HG02798 (cell line): ENCODE results near the gene OSGEP.

Source experiments
- ATAC-seq: cut with Tn5 transposase; IDR thresholded peaks from one replicate; pipeline ENCODE4 v1.9.1; 2021; ENCODE audit warnings: mild to moderate bottlenecking; ENCODE audit not compliant: unreplicated experiment, poor library complexity

Gene OSGEP

DNA sequence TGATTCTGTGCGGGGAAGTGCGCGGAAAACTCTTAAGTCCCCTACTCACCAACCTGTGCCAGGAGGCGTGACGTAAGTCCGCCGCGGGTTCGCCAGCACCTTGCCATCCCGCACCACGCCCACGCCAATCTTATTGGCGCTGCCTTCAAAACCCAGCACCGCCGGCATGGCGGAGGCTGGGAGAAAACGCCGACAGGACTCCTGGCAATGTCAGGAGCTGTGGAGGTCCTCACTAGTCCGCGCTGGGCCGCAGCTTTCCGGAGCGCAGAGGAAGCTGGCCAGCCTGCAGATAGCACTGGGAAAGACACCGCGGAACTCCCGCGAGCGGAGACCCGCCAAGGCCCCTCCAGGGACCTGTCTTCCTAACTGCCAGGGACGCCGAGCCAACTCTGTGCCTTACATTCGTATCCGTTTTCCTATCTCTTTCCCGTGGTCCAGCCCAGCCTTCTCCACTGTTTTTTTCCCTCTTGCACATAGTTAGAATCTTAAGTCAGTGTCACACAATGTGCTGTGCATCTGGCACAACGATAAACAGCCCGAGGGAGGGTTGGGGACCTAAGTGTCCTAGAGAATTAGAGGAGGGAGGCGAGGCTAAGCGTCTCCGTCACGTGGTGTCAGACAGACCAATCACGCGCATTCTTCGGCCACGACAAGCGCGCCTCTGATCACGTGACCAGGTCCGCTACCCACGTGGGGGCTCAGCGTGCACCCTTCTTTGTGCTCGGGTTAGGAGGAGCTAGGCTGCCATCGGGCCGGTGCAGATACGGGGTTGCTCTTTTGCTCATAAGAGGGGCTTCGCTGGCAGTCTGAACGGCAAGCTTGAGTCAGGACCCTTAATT lies at the start of gene OSGEP, which contains the start of gene APEX1:
Gene OSGEP (minus strand): TSS at position 297 of the 839 bp plus-strand sequence. CDS start 129 bp downstream, at position 168.
Gene APEX1 (plus strand): TSS at position 711 of the 839 bp plus-strand sequence. CDS start 420 bp downstream, outside the sequence.
- peak; percentile 90 for ATAC-seq

DNA sequence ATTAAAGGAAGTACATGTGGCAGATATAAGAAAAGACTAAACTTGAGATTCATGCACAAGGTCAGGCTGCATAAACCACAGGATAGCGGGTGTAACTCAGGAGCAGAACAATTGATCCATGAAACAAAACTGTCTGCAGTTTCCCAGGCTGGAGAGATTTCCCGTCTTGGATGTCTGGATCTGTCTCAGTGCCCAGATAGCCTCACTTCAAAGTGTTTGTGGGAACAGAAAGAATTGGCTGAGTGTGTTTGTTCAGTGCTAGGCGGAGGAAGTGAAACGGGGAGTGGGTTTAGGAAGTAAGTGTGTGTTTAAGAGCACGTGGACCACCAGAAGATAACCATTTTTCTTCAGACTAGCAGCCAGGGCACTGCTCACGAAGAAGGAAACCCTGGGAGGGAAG lies 49.3 kb upstream of the OSGEP start:
- no peak for ATAC-seq

DNA sequence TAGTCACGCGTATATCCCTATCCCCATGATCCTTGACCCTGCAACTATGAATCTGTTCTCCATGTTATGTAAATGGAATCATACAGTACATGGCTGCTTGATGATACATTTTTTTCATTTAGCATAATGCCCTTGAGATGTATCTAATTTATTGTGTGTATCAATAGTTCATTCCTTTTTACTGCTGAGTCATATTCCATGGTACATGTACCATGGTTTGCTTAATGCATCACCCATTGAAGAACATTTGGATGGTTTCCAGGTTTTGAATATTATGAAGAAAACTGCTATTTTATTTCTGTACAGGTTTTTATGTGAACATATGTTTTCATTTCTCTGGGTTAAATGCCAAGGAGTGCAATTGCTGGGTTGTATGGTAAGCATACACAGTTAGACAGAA lies 46.7 kb upstream of the OSGEP start:
- no peak for ATAC-seq

DNA sequence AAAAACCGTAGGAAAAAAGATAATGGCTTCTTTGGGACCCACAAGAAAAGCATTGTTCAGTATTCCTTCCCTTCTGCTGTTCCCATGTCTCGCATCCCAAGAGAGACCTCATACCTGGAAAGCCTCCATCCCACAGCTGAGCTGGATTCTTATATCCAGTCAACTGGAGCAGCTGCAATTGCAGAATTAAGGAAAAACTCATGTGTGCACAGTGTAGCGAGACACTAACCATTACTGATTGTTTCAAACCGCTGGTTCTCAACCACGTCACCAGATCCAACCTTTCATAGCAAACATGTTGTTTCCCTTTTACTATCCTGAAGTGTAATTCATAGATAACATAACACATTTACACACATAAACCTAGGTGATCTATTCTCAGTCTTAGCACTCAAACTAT lies 45.3 kb upstream of the OSGEP start:
- ATAC-seq: no peak

DNA sequence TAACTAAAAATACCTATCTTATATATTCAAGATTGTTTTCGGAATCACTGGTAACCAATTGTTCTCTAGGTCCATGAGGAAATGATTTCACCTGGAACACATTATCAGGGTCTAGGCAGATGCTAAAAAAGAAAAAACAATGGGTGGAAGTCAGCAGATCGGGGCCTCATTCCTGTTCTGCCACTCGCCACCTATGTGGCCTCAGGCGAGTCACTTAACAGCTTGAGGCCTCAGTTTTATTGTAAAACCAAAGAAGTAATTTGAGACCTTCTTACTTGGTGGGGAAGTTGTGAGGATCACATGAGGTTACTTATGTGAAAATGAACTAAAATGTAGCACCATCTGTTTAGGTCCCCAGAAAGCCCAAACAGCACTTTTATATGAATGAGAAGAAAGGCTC lies 44.5 kb upstream of the OSGEP start:
- ATAC-seq: no peak

DNA sequence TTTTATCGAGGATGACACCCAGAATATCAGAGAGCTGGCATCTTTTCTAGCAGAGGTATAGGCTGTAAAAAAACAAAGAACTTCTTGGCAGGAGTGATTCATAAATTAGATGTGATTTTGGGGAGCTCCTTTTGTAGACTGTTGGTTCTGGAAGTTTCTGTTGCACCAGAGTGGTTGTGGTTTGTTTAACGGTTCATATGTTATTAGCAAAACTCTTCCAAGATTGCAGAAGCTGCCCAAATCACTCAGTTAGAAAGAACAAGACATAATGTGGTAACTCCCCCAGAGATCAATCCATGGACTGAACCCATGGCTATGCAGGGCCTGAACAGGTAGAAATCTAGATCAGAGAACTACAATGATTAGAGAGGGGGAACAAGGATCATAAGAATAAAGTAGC lies 44.0 kb upstream of the OSGEP start:
- no peak for ATAC-seq

DNA sequence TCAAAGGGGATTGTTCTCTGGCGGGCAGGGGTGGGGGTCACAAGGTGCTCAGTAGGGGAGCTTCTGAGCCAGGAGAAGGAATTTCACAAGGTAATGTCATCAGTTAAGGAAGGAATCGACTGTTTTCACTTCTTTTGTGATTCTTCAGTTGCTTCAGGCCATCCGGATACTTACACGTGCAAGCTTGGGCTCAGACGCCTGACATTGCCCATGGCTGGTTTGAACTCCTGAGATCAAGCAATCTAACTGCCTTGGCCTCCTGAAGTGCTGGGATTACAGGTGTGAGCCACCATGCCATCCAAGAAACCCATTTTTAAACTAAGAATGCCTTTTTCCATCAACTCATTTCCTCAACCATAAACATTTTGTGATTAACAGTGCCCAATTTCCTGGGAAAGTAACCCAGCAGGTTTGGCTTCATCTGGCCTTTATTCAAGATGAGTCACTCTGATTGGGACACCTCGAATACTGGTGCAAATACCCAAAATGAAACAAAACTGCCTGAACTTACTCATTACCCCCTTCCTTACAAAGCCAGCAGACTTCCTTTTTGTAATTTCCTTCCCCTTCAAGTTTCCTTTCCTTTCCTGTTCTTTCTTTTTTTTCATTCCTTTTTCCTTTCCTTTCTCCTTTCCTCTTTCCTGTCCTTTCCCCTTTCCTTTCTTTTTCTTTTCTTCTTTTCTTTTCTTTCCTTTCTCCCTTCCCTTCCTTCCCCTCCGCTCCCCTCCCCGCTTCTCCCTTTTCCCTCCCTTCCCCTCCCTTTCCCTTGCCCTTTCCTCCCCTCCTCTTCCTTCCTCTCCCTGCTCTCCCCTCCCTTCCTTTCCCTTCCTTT lies 40.5 kb upstream of the OSGEP start:
- no peak for ATAC-seq

DNA sequence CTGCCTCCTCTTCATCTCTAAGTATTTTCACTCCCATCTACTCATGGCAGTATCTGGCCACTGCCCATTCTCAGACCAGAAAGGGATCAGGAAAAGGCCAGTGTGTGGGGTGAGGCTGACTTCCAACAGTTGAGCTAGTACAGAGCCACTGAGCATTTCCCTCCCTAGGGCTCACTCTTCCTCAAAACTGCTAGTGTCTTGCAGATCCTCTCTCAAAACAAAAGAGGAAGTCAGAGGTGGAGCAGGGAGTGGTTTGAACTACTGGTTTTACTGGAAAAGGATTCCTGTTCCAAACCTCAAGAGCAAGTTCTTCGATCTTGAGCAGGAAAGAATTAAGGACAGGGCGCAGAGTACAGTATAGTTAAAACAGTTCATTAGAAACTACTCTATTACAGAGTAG lies 39.0 kb upstream of the OSGEP start:
- no peak for ATAC-seq

DNA sequence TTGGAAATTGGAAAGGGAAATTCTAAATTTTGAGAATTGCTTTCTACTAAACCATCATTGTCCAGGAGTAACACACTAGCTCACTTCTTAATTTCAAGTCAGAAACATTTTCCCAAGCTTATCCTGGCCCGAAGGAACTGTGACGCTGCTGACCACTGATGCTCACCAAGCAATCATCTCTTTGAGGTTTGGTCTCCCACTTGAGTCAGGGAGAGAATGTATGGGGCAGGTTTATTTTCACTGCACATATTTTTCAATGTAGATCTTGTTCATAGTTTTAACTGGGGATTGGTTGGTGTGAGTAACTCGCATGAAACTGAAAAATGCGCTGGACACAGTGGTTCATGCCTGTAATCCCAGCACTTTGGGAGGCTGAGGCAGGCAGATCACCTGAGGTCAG lies 37.9 kb upstream of the OSGEP start:
- no peak for ATAC-seq

DNA sequence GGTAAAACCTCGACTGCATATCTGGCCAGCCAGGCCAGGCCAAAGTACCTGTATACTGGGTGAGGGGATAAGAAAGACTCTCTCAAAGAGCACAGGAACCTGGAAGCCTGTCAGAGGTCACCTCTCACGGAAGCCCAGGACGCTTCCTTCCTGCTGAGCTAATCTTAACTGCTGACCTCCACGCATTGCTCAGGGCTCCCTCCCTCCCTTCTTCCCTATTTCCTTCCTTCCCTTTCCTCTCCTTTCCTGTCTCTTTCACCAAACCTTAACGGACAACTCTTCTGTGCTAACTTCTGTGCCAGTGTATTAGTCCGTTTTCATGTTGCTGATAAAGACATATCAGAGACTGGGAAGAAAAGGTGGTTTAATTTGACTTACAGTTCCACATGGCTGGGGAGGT lies 36.0 kb upstream of the OSGEP start:
- no peak for ATAC-seq

DNA sequence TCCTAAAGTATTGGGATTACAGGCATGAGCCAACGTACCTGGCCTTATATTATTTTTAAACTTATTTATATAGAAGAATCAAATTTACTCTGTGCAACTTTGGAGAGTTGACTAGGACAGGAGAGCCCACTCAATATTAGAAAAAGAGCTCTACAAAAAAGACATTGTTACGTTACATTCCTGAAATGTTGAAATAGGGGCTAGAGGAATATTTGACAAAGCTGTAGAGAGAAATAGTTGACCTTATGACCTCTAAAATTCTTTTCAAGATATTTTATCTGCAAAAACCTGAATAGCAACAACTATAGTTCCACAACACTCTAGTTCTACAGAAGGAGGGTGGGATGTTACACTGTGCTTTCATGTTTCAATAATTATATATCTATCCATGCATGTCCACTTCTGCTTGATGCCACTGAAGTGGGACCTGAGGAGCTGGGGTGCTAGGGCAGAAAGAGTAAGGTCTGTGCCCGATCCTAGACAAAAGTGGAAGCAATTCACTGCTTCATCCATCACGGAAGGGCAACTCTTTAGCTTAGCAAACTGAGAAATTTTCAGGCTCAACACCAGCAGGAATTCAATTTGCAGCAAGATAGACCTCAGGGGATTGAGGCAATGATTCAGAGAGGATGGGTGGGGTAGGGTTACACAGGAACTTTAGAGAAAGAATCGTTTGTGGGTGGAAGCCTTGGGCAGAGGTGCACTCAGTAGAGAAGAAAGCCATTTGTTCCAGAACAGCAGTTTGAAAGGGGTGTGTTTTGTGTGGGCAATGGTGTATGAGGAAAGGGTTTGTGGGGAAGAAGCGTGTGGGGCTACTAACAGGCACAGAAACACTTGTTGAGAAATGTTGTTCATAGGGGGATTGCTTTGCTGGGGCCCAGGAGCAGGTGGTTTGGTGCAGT lies 34.7 kb upstream of the OSGEP start:
- no peak for ATAC-seq

DNA sequence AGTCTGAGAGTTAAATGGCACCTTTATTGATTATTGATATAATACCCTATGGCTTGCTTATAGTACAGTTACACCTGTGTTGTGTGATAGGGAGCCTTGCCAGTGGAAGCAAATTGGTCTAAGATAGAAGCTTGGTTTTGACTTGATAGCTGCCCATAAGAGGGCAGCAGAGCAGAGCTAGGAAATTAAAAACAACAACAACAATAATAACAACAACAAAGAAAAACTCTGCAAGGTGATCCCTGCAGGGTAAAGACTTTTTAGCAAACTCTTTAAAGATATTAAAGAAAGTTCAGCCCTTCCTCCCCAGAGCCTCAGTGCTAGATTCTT lies 32.7 kb upstream of the OSGEP start:
- no peak for ATAC-seq

DNA sequence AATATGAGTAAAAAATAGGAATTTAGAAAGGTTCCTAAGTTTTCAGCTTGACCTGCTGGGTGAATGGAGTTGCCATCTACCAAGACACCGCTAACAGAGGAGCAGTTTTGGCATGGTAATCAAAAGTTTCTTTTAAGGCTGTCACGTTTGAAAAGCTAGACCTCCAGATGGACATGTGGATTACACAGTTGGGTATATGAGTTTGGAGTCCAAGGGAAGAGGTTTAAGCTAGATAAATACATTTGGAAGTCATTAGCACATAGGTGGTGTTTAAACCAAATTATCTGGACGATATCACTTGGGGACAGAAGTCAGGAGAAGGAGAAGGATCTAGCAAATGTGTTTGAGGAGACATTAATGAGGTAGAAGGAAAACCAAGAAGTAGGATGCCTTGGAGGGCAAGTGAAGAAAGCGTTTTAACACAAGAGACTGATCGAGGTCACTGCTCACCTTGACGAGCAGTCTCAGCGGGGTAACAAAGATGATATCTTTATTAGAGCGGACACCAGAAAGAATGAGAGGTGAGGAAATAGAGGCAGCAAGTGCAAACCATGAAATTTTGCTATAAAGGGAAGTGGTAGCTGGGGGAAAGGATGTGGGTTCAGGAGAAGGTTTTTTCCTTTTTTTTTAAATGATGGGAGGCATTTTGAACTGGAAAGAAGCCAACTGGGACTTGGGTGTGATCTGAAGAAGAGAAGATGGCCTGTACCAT lies 32.2 kb upstream of the OSGEP start:
- ATAC-seq: no peak

DNA sequence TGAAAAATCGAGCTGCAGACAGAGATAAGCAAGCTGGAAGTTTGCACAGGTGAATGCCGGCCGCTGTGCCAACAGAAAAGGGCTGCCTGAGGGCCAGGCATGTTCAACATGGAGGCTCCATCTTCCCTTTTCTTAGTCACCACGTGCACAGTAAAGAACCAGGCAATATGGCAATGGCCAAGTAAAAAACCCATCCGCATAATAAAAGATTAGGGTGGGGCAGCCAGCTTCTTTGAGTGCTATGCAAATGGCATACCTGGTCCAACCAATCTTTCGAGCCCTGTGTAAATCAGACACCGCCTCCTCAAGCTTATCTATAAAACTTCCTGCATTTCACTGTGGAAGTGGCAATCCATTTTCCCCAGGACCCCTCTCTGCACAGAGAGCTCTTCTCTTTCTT lies 31.3 kb upstream of the OSGEP start:
- ATAC-seq: no peak

DNA sequence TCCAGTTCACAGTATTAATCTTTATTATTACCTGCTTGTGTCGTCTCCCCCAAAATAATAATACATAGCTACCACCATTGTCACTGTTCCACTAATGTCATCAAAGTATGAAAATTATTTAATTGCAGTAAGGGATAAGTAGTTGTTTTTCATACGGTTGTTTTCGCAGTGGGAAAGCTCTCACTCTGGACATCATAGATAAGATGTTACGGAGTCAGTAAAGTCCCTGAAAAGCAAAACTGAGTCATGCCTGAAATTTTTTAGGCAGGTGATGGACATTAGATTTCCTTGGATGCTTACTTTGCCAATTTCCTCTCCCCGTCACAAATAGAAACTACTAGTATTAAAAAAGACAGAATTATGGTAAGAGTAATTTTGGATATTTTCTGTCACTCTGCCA lies 27.8 kb upstream of the OSGEP start:
- no peak for ATAC-seq

DNA sequence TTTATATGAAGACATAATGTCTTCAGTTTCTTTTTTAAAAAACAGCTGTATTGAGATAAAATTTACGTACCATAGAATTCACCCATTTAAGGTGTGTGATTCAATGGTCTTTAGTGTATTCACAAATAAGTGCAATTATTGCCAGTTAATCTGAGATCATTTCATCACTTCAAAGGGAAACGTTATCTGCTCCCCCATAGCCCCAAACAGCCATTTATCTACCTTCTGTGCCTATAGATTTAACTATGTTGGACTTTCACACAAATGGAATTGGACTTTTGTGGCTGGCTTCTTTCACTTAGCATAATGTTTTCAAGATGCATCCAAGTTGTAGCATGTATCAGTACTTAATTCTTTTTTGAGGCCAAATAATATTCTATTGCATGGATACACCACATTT lies 24.3 kb upstream of the OSGEP start:
- ATAC-seq: no peak

DNA sequence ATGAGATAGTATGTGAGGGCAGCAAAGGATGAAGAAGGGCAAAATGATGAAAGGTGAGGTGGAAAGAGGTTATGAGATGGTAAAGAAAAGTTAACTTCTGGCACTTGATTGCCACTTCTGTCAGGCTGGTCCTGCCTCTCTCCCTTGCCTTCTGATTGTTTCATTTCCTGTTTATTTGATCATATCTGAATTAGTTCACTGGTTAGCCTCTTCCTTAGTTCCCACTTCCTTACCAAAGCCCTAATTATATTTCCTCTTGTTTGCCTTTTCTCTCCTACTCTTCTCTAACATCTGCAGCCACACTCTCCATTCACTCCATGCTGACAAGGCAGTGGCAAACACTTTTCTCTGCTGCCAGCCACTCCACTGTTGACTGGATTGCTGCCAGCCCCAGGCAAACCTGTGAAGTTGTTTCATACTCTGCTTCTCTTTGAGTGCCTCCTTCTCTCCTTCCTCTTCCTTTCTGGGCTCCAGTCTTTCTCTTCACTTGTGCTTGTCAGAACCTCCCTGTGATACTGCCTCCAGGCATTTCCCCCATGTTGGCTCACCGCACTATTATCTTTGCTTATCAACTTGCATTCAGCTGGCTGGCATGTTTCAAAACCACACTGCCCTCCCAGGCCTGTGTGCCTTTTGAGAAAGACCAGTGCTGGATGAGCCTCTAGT lies 22.7 kb upstream of the OSGEP start:
- ATAC-seq: no peak

DNA sequence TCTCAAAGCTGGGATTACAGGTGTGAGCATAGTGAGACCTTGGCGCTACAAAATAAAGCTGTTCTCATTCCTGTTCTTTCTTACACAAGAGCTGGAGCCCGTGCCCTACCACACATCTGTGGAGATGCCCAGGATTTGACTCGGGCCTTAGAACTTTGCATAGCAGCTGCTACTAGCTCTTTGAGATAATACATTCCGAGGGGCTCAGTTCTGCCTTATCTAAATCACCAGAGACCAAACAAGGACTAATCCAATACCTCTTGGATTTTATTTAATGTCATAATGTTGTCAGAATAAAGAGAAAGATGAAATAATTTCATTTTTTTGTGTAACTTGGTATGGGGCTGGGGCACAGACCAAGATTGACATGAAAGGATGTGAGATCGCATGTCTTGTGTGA lies 22.2 kb upstream of the OSGEP start:
- ATAC-seq: no peak

DNA sequence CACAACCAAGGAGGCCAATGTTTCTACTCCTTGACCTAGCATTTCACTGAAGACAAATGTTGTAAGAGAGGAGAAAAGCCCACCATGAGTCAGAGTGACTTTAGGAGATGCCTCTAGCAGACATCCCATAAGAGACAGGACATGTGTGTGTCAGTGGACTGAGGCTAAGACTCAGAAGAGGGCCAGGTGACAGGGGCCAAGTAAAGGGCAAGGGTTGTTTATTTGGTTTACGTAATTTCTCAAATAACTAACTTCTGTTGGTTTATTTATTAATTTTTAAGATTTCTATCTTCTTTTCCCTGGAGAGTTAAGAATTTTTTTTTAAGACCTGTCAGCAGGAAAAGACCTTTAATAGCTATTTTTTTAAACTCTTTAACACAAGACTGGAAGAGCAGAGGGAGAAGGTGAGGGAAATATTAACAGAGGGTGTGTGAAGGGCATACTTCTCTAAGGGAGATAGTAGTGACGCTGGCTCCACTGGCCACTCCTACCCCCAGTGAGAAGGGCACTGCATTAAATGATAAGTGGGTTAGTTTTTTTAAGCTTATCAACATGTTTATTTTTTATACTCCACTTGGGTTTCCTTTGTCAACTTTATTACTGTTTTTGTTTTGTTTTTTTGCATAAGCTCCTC lies 18.0 kb upstream of the OSGEP start:
- no peak for ATAC-seq
